HL-60 (cell line): Measurements from ENCODE around the gene UQCRC2.

Experiments used
- POLR2AphosphoS5 ChIP-seq: IDR thresholded peaks from 2 replicates; pipeline ENCODE4 v1.6.1; 2012; ENCODE audit warnings: low read depth
- TF ChIP-seq, protein P1 (sequence below): IDR thresholded peaks from one replicate; pipeline ENCODE4 v1.5.1; 2011; ENCODE audit warnings: low read length, control low read depth, inconsistent platforms; ENCODE audit not compliant: insufficient read depth
- TF ChIP-seq, protein P2 (sequence below): IDR thresholded peaks from 2 replicates; pipeline ENCODE4 v1.6.1; 2012; ENCODE audit warnings: low read depth; ENCODE audit not compliant: insufficient replicate concordance

DNA sequence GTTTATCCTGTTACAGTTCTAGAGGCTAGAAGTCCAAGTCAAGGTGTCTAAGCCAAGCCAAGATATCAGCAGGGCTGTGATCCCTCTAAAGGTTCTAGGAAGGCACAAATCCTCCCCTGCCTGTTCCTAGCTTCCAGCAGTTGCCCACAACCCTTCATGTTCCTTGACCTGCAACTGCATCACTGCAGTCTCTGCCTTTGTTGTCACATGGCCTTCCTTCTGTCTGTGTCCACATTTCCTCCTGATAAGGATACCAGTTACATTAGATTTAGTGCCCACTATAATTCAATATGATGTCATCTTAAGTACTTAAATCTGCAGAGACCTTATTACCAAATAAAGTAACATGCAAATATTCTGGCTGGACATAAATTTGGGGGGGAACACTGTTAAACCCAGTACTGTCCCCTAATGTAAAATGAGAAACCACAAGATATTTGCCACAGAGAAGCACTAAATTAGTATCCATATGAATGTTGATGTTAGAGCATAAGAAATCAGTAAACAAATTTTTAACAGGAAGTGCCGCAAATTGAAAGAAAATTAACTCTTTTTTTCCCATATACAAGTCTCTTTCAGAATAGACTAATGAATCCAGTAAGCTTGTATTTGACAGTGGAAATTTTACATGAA, 4.7 kb downstream of the UQCRC2 start:
- TF ChIP-seq, protein P1, sequence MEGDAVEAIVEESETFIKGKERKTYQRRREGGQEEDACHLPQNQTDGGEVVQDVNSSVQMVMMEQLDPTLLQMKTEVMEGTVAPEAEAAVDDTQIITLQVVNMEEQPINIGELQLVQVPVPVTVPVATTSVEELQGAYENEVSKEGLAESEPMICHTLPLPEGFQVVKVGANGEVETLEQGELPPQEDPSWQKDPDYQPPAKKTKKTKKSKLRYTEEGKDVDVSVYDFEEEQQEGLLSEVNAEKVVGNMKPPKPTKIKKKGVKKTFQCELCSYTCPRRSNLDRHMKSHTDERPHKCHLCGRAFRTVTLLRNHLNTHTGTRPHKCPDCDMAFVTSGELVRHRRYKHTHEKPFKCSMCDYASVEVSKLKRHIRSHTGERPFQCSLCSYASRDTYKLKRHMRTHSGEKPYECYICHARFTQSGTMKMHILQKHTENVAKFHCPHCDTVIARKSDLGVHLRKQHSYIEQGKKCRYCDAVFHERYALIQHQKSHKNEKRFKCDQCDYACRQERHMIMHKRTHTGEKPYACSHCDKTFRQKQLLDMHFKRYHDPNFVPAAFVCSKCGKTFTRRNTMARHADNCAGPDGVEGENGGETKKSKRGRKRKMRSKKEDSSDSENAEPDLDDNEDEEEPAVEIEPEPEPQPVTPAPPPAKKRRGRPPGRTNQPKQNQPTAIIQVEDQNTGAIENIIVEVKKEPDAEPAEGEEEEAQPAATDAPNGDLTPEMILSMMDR, result no peak
- no peak for TF ChIP-seq POLR2AphosphoS5
- TF ChIP-seq, protein P2, sequence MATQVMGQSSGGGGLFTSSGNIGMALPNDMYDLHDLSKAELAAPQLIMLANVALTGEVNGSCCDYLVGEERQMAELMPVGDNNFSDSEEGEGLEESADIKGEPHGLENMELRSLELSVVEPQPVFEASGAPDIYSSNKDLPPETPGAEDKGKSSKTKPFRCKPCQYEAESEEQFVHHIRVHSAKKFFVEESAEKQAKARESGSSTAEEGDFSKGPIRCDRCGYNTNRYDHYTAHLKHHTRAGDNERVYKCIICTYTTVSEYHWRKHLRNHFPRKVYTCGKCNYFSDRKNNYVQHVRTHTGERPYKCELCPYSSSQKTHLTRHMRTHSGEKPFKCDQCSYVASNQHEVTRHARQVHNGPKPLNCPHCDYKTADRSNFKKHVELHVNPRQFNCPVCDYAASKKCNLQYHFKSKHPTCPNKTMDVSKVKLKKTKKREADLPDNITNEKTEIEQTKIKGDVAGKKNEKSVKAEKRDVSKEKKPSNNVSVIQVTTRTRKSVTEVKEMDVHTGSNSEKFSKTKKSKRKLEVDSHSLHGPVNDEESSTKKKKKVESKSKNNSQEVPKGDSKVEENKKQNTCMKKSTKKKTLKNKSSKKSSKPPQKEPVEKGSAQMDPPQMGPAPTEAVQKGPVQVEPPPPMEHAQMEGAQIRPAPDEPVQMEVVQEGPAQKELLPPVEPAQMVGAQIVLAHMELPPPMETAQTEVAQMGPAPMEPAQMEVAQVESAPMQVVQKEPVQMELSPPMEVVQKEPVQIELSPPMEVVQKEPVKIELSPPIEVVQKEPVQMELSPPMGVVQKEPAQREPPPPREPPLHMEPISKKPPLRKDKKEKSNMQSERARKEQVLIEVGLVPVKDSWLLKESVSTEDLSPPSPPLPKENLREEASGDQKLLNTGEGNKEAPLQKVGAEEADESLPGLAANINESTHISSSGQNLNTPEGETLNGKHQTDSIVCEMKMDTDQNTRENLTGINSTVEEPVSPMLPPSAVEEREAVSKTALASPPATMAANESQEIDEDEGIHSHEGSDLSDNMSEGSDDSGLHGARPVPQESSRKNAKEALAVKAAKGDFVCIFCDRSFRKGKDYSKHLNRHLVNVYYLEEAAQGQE, result no peak
